Muscle layer of duodenum (tissue), 2 donors: ENCODE results near the gene NPEPPS.
"Not testable (repeated sequence)": the region's sequence is repeated elsewhere in the genome, so short reads cannot be mapped to it uniquely, and the experiment has no call there.

Experiments
- H3K27ac ChIP-seq: one replicate; pipeline ENCODE4 v1.7.0; 2013; ENCODE audit warnings: mild to moderate bottlenecking, low read length
- H3K27me3 ChIP-seq: one replicate; pipeline ENCODE4 v1.7.0; 2013; ENCODE audit warnings: low read depth, mild to moderate bottlenecking, control low read depth, low read length
- H3K36me3 ChIP-seq, 2 donors: one replicate each; pipeline ENCODE4 v1.7.0; 2013; ENCODE audit warnings: low read length in 2 of 2, control low read depth in 1 of 2, mild to moderate bottlenecking in 1 of 2; ENCODE audit not compliant: insufficient read depth in 2 of 2, control insufficient read depth in 1 of 2
- H3K4me1 ChIP-seq, 2 donors: one replicate each; pipeline ENCODE4 v1.7.0; 2013; ENCODE audit warnings: low read length in 2 of 2, mild to moderate bottlenecking in 2 of 2, control low read depth in 1 of 2, moderate library complexity in 1 of 2; ENCODE audit not compliant: insufficient read depth in 2 of 2, control insufficient read depth in 1 of 2
- H3K4me3 ChIP-seq, 2 donors: one replicate each; pipeline ENCODE4 v1.7.0; 2013; ENCODE audit warnings: low read length in 2 of 2, low read depth in 1 of 2, mild to moderate bottlenecking in 1 of 2
- H3K9me3 ChIP-seq, 2 donors: one replicate each; pipeline ENCODE4 v1.7.0; 2013; ENCODE audit warnings: low read length in 2 of 2, control low read depth in 1 of 2, mild to moderate bottlenecking in 1 of 2; ENCODE audit not compliant: control insufficient read depth in 1 of 2
- donor health status: healthy.

The NPEPPS gene

DNA sequence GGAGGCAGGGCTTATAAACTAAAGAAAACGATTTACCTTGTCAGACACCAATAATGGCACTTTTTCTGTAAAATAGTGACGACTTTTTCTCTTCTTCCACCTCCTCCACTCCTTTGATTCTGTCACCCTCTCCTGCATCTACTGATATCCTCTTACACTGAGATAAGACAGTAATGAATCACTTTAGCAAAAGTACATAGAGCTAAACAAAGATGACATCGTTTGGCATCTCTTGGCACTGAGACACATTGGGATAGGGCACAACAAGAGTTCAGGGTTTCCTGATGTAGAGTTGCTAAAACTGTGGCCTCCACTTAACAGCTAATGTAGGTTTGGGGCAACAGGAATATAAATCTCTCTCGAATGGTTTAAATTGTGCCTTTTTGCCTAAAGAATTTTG lies 10.6 kb upstream of the NPEPPS start:
- H3K9me3 ChIP-seq, H3K4me1 ChIP-seq, H3K27me3 ChIP-seq, H3K27ac ChIP-seq, H3K36me3 ChIP-seq, H3K4me3 ChIP-seq: not testable (repeated sequence)

DNA sequence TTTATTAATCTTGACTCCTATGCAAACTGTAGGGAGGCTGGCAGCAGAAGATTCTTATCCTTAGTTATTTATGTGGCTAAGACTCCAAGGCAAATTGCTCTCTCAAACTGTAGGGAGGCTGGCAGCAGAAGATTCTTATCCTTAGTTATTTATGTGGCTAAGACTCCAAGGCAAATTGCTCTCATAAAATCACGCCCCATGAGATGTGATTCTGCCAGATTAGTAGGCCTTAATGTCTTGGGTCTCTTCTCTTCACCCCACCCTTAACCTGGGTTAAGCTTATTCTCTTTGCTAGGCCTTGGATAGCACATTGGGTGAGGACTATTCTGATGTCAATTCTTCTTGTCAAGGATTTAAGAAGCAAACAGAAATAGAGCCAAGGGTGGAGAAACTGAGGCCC lies 9.5 kb upstream of the NPEPPS start:
- not testable (repeated sequence) for H3K4me3 ChIP-seq, H3K36me3 ChIP-seq, H3K27me3 ChIP-seq, H3K27ac ChIP-seq, H3K4me1 ChIP-seq, H3K9me3 ChIP-seq

DNA sequence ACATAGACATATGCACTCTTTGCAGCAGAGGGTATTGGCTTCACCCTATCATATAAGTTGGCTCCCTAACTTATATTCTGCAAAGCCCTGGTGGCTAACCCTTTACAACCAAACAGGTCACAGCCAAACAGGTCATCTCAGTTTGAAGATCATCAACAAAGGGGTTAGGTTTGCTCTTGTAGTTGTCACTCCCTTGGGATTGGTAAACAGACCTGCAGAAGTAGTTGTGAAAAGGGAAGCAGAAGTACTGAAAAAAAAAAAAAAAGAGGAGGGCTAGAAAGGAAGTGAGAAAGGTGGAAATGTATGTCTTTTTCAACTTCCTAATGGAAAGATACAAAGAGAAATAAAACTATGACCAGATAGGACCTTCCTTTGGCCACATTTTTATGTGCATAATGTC lies 8.6 kb upstream of the NPEPPS start:
- not testable (repeated sequence) for H3K9me3 ChIP-seq, H3K4me1 ChIP-seq, H3K27me3 ChIP-seq, H3K36me3 ChIP-seq, H3K27ac ChIP-seq, H3K4me3 ChIP-seq

DNA sequence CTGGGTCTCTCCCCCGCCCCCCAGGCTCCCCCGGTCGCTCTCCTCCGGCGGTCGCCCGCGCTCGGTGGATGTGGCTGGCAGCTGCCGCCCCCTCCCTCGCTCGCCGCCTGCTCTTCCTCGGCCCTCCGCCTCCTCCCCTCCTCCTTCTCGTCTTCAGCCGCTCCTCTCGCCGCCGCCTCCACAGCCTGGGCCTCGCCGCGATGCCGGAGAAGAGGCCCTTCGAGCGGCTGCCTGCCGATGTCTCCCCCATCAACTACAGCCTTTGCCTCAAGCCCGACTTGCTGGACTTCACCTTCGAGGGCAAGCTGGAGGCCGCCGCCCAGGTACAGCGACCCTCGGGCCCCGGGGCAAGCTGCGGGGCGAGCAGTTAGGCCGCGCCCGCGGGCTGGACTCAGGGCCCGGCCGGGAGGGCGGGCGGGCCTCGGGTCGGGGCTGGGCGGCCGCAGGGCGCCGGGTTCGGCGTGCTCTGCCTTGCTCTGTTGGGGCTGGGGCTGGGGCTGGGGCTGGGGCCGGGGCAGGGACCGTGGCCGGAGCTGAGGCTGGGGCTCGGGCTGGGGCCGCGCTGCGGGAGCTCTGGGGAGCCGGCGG lies 419 bp downstream of the NPEPPS start:
- not testable (repeated sequence) for H3K36me3 ChIP-seq, H3K9me3 ChIP-seq, H3K4me1 ChIP-seq, H3K27me3 ChIP-seq, H3K27ac ChIP-seq
- H3K4me3 ChIP-seq: peak overlapping the region in 1 of 2 donors; percentile 64

DNA sequence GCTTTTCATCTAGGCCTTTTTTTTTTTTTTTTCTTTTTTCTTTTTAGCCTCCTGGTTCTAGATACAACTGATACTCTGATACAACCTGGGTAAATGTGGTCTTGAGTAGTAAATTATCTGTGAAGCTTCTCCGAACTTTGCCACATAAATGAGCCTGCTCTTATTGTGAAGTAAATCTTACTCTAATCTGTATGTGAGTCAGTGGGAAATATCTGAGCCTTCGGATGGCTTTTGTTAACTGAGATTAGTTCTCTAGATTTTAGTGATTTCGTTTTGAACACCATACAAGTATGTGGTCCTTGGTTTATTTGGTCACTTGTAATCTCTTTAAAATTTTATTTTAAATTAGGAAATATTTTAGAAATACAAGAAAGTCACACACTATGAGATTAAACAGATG lies 8.2 kb downstream of the NPEPPS start:
- not testable (repeated sequence) for H3K4me1 ChIP-seq, H3K9me3 ChIP-seq, H3K4me3 ChIP-seq, H3K27ac ChIP-seq, H3K36me3 ChIP-seq, H3K27me3 ChIP-seq

DNA sequence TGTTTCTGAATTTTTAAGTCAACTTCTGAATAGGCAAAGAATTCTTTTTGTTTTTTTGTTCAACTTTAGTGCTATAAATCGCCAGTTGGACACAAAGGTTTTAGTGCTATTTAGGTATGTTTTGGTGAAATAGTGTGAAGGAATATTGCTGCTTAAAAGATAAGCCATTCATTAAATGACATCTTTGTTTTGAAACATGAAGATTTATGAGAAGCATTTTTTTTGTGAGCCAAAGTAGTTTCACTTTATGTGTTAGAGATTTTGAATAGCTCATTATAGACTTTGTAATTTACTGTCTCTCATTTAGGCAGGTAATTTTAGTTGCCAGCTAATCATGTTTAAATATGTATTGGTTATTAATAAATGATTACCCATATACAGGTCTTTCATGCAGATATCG lies 10.8 kb downstream of the NPEPPS start:
- not testable (repeated sequence) for H3K4me1 ChIP-seq, H3K4me3 ChIP-seq

DNA sequence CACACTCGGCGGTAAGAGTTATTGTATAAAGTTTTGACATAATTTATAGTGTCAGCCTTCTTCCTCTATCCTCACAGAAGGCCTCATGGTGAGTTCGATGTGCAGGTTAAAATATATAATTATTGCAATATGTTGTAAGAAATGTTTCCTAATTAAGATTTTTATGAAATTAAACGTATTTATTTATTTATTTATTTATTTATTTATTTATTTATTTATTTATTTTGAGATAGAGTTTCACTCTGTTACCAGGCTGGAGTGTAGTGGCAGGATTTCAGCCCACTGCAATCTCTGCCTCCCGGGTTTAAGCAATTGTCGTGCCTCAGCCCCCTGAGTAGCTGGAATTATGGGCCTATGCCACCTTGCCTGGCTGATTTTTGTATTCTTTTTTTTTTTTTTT lies 13.4 kb downstream of the NPEPPS start:
- not testable (repeated sequence) for H3K9me3 ChIP-seq

More for the DNA sequence above, 10.8 kb downstream of the NPEPPS start:
- not testable (repeated sequence) for H3K9me3 ChIP-seq, H3K27me3 ChIP-seq, H3K36me3 ChIP-seq, H3K27ac ChIP-seq

DNA sequence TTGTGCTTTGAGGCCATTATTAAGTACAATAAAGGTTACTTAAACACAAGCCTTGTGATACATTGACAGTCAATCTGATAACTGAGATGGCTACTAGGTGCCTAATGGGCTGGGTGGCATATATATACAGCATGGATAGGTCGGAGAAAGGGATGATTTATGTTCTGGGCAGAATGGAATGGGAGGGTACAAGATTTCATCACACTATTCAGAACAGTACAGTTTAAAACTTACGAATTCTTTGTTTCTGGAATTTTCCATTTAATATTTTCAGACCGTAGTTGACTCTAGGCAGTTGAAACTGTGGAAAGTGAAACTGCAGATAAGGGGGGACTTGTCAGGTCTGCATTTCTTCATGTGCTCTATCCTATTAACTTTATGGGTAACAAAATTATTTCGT lies 23.8 kb downstream of the NPEPPS start:
- not testable (repeated sequence) for H3K27me3 ChIP-seq, H3K4me1 ChIP-seq, H3K9me3 ChIP-seq, H3K36me3 ChIP-seq, H3K27ac ChIP-seq, H3K4me3 ChIP-seq

More for the DNA sequence above, 13.4 kb downstream of the NPEPPS start:
- not testable (repeated sequence) for H3K4me3 ChIP-seq, H3K27ac ChIP-seq, H3K4me1 ChIP-seq, H3K27me3 ChIP-seq, H3K36me3 ChIP-seq

DNA sequence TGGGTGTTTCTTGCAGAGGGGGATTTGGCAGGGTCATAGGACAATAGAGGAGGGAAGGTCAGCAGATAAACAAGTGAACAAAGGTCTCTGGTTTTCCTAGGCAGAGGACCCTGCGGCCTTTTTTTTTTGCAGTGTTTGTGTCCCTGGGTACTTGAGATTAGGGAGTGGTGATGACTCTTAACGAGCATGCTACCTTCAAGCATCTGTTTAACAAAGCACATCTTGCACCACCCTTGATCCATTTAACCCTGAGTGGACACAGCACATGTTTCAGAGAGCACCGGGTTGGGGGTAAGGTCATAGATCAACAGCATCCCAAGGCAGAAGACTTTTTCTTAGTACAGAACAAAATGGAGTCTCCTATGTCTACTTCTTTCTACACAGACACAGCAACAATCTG lies 25.2 kb downstream of the NPEPPS start:
- H3K27me3 ChIP-seq, H3K9me3 ChIP-seq, H3K27ac ChIP-seq, H3K4me3 ChIP-seq, H3K4me1 ChIP-seq, H3K36me3 ChIP-seq: not testable (repeated sequence)

DNA sequence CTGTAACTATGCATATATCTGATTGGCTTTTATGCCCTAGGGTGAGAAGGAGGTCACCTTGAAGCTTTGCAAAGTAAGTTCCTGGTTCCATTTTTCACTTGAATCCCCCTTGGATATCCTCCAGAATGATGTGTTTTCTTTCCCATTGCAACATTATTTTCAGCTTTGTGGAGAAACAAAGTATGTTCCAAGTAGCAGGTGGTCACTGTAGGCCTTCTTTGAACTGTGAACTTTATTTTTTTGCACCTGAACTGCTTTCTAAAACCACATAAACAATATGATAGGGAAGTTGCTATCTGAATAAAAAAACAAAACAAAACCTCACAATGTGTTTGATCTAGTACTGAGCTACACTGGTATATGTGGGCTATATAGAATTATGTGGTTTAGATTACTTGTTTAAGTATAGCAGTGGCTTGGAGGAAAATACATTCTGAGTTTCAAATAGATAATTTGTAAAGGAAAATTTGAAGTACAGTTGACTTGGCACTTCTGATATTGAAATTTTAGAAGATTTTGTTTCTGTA lies 29.7 kb downstream of the NPEPPS start:
- H3K36me3 ChIP-seq, H3K4me1 ChIP-seq, H3K9me3 ChIP-seq, H3K4me3 ChIP-seq, H3K27ac ChIP-seq, H3K27me3 ChIP-seq: not testable (repeated sequence)

DNA sequence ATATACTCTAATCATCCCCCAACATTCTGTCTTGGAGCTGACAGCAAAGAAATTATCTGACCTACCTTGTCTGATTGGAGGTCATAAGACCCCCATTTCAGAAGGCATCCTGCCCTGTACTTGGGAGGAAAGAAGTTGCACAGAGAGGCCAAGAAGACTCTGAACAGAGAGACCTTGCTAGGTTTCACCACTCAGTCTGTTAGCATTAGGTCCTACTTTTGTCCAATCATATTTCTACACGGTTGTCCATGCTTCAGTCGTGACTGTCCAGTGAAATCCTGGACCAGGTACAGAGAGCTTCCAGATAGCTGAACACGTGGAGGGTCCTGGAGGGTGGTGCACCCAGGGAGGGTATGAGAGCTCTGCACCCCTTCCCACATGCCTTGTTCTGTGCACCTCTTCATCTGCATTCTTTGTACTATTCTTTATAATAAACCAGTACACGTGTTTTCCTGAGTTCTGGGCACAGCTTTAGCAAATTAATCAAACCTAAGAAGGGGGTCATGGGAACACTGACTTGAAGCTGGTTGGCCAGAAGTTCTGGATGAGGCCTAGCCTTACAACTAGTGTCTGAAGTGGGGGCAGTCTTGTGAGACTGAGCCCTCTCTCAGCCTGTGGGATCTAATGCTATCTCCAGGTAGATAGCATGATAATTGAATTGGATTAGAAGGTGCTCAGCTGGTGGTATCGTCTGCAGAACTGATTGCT lies 30.9 kb downstream of the NPEPPS start:
- not testable (repeated sequence) for H3K4me3 ChIP-seq, H3K27ac ChIP-seq, H3K27me3 ChIP-seq, H3K9me3 ChIP-seq, H3K36me3 ChIP-seq, H3K4me1 ChIP-seq

DNA sequence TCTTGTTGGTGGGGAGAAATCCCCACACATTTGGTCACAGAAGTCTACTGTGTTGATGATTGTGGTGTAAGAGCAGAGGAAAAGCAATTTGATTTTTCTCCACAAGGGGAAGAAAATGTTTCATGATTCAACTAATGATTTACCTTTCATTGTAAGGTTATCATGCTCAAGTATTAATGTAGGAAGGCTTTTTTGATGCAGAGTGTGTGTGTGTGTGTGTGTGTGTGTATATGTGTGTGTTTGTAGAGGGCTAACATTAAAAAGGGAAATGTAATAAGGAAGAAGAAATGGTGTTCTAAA lies 31.4 kb downstream of the NPEPPS start:
- not testable (repeated sequence) for H3K36me3 ChIP-seq, H3K4me3 ChIP-seq, H3K27ac ChIP-seq, H3K4me1 ChIP-seq, H3K9me3 ChIP-seq, H3K27me3 ChIP-seq
